GM23338 (cell line): Measurements from ENCODE around the gene RABL6. TPM values are rescaled to one million over a fixed set of nuclear protein-coding genes. Genes with fewer than 3 reads are reported as not detected.

Experiments used
- ATAC-seq: fragments of 200-7000 bp; cut with Tn5 transposase; 3 replicates; pipeline ENCODE4 v1.9.1; 2020
- DNase-seq: peaks from one replicate; pipeline ENCODE4 v3.0.0-alpha.2; 2015; ENCODE audit warnings: low spot score
- H2AFZ ChIP-seq: fragments of 200-600 bp; sonication (generic); 2 replicates; pipeline ENCODE4 v1.8.0; 2016; ENCODE audit warnings: antibody characterized with exemption, mild to moderate bottlenecking, moderate library complexity
- H3F3A ChIP-seq: fragments of 200-600 bp; sonication (generic); replicated peaks from 2 replicates; pipeline ENCODE4 v1.8.0; 2017; ENCODE audit warnings: antibody characterized with exemption, mixed run types, low read depth
- H3K27ac ChIP-seq: fragments of 200-600 bp; sonication (generic); 2 replicates; pipeline ENCODE4 v1.6.1; 2016; ENCODE audit warnings: low read depth
- H3K27me3 ChIP-seq: fragments of 200-600 bp; sonication (generic); 2 replicates; pipeline ENCODE4 v1.8.0; 2016; ENCODE audit warnings: mild to moderate bottlenecking, mixed run types, moderate library complexity; ENCODE audit not compliant: insufficient read depth
- H3K36me3 ChIP-seq: fragments of 200-600 bp; sonication (generic); 2 replicates; pipeline ENCODE4 v1.8.0; 2016; ENCODE audit warnings: mild to moderate bottlenecking; ENCODE audit not compliant: insufficient read depth
- H3K4me1 ChIP-seq: fragments of 200-600 bp; sonication (generic); 2 replicates; pipeline ENCODE4 v1.8.0; 2016; ENCODE audit warnings: mild to moderate bottlenecking, moderate library complexity; ENCODE audit not compliant: insufficient read depth
- H3K4me2 ChIP-seq: fragments of 200-600 bp; sonication (generic); 2 replicates; pipeline ENCODE4 v1.7.1; 2017; ENCODE audit warnings: mixed run types
- H3K4me3 ChIP-seq: fragments of 200-600 bp; sonication (generic); 2 replicates; pipeline ENCODE4 v1.6.1; 2016; ENCODE audit warnings: mixed run types
- H3K79me2 ChIP-seq: fragments of 200-600 bp; sonication (generic); replicated peaks from 2 replicates; pipeline ENCODE4 v1.8.0; 2017; ENCODE audit warnings: mild to moderate bottlenecking; ENCODE audit not compliant: insufficient read depth
- H3K9me2 ChIP-seq: fragments of 200-600 bp; sonication (generic); 2 replicates; pipeline ENCODE4 v1.8.0; 2017; ENCODE audit not compliant: insufficient read depth
- H4K20me1 ChIP-seq: fragments of 200-600 bp; sonication (generic); replicated peaks from 2 replicates; pipeline ENCODE4 v1.8.0; 2017; ENCODE audit warnings: mild to moderate bottlenecking; ENCODE audit not compliant: insufficient read depth
- H3K27ac Mint-ChIP-seq: 2 replicates; pipeline ENCODE4 v1.8.0; 2020; ENCODE audit warnings: inconsistent platforms, mild to moderate bottlenecking, moderate library complexity, mixed read lengths
- H3K27me3 Mint-ChIP-seq: 3 replicates; pipeline ENCODE4 v1.8.0; 2022; ENCODE audit warnings: low read depth, mild to moderate bottlenecking, moderate library complexity, mixed read lengths, inconsistent platforms; ENCODE audit not compliant: insufficient read depth, poor library complexity
- H3K36me3 Mint-ChIP-seq: 3 replicates; pipeline ENCODE4 v1.8.0; 2021; ENCODE audit warnings: low read depth, mild to moderate bottlenecking, inconsistent platforms, moderate library complexity, mixed read lengths
- H3K4me1 Mint-ChIP-seq: 3 replicates; pipeline ENCODE4 v1.8.0; 2020; ENCODE audit warnings: mild to moderate bottlenecking, inconsistent platforms, mixed read lengths
- H3K4me3 Mint-ChIP-seq: 3 replicates; pipeline ENCODE4 v1.8.0; 2021; ENCODE audit warnings: moderate library complexity, mild to moderate bottlenecking, inconsistent platforms, mixed read lengths
- H3K9me3 Mint-ChIP-seq: 3 replicates; pipeline ENCODE4 v1.8.0; 2020; ENCODE audit warnings: moderate library complexity, mild to moderate bottlenecking, inconsistent platforms, mixed read lengths
- CREB1 ChIP-seq: fragments of 250-450 bp; sonication (Bioruptor Pico); IDR thresholded peaks from 2 replicates; pipeline ENCODE4 v1.5.0; 2020; ENCODE audit warnings: low read depth, mild to moderate bottlenecking, moderate library complexity
- CTCF ChIP-seq, 2 experiments: fragments of 200-600 bp in 1 of 2; sonication (generic) in 1 of 2; conservative IDR thresholded peaks; 2 replicates each; pipeline versions ENCODE4 v1.5.1 to v1.6.1; 2016 to 2017; ENCODE audit warnings: antibody characterized with exemption in 2 of 2, low read depth in 2 of 2, mild to moderate bottlenecking in 2 of 2, moderate library complexity in 1 of 2
- JUNB ChIP-seq: IDR thresholded peaks from one replicate; pipeline ENCODE4 v1.6.1; 2016; ENCODE audit warnings: antibody characterized with exemption; ENCODE audit not compliant: unreplicated experiment
- NANOG ChIP-seq: IDR thresholded peaks from 2 replicates; pipeline ENCODE4 v1.6.1; 2016; ENCODE audit warnings: antibody characterized with exemption, borderline replicate concordance
- ZNF114 ChIP-seq: fragments of 250-450 bp; sonication (Bioruptor Pico); IDR thresholded peaks from 2 replicates; pipeline ENCODE4 v1.5.0; 2020; ENCODE audit warnings: mild to moderate bottlenecking, moderate library complexity
- ZNF462 ChIP-seq: fragments of 250-450 bp; sonication (Bioruptor Pico); IDR thresholded peaks from 2 replicates; pipeline ENCODE4 v1.5.0; 2020; ENCODE audit warnings: mild to moderate bottlenecking, moderate library complexity
- polyA plus RNA-seq: library from polyadenylated mRNA; unstranded; fragments of >200 nt; fragmentation: Nextera tagmentation; extraction: Ambion mirVana; gene quantifications from 2 replicates; pipeline ENCODE4 v1.2.1, GENCODE V29; 2016
- total RNA-seq: library from RNA; depleted of rRNA; stranded (reverse); fragments of >200 nt; shearing (Covaris generic); gene quantifications from 2 replicates; pipeline ENCODE4 v1.2.3, GENCODE V29; 2014
- TF ChIP-seq, protein P1 (sequence below): IDR thresholded peaks from one replicate; pipeline ENCODE4 v1.6.1; 2018; ENCODE audit warnings: antibody characterized with exemption; ENCODE audit not compliant: unreplicated experiment
- TF ChIP-seq, protein P2 (sequence below): IDR thresholded peaks from 2 replicates; pipeline ENCODE4 v1.6.1; 2016; ENCODE audit warnings: antibody characterized with exemption

RABL6 gene
- total and polyA plus RNA-seq, 2 experiments from 2014 or later: 59.1 to 127 TPM

DNA sequence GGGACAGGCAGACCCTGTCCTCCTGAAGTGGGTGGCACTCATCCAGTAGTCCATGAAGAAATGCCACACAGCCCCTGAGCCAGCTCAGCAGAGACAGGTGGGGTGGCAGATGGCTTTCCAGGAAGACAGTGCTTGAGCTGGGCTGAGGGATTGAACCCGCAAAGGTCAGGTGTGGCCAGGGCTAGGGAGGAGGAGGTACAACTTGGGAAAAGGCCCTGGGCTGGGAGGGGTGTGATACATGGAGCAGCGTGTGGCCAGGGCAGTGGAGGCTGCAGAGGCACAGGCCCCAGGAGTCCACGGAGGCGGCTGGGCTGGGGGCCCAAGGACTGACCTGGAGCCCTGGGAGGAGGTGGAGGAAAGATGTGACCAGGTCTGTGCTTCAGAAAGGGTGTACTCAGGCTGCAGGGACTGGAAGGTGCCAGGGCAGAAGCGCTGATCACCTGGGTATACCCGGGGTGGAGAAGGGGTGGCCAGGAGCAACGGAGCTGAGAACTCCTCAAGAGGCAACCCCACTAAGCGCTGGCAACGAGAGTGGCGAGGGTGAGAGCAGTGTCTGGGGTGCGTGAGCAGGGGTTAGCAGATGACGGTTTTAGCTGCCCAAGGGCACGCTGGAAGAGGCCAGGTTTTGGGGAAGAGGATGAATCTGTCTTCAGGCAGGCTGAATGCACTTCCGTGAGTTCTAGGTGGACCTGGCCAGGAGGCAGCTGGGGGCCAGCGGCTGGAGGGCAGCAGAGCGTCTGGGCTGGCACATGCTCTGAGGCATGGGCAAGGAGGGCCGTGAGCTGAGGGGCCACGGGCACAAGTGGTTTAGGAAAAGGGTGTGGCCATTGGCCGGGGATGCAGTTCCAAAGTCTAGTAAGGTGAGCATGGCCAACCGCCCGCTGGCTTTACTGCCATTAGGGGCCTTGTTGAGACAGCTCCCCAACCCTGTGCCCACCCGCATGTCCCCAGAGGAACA is 3.9 kb upstream of the RABL6 start:
- Histone ChIP-seq H3K4me3 (no peak overlapping the region), H3K27me3 (peaks cover 7% of the 10 kb centered on the region), H3F3A (peaks cover 10% of the 10 kb centered on the region; the same call in 1 of the 2 replicates), H3K4me2 (no peak overlapping the region), H3K36me3 (no peaks in the 10 kb centered on the region), H2AFZ (no peak overlapping the region), H3K27ac (no peak overlapping the region), H4K20me1 (no peaks in the 10 kb centered on the region), H3K79me2 (peaks cover 5% of the 10 kb centered on the region), H3K9me2 (no peaks in the 10 kb centered on the region), H3K4me1 (peaks cover 11% of the 10 kb centered on the region)
- peaks cover 10% of the 10 kb centered on the region; the same call in 1 of the 3 replicates for H3K4me1 Mint-ChIP-seq
- ATAC-seq (no peak), DNase-seq (no peak)
- H3K4me3 Mint-ChIP-seq: no peak overlapping the region
- H3K27me3 Mint-ChIP-seq: peaks cover 34% of the 10 kb centered on the region
- H3K36me3 Mint-ChIP-seq: peaks cover 4% of the 10 kb centered on the region; the same call in 2 of the 3 replicates
- no peak overlapping the region for H3K27ac Mint-ChIP-seq
- TF ChIP-seq NANOG (no peak), CREB1 (CRISPR knock-in tag) (no peak), CTCF (conservative IDR thresholded peaks at IDR 0.05; ENCODE audit: low read depth in 2 of 2) (no peak), JUNB (no peak), ZNF114 (CRISPR knock-in tag) (no peak), ZNF462 (CRISPR knock-in tag) (no peak)
- TF ChIP-seq, protein P1, sequence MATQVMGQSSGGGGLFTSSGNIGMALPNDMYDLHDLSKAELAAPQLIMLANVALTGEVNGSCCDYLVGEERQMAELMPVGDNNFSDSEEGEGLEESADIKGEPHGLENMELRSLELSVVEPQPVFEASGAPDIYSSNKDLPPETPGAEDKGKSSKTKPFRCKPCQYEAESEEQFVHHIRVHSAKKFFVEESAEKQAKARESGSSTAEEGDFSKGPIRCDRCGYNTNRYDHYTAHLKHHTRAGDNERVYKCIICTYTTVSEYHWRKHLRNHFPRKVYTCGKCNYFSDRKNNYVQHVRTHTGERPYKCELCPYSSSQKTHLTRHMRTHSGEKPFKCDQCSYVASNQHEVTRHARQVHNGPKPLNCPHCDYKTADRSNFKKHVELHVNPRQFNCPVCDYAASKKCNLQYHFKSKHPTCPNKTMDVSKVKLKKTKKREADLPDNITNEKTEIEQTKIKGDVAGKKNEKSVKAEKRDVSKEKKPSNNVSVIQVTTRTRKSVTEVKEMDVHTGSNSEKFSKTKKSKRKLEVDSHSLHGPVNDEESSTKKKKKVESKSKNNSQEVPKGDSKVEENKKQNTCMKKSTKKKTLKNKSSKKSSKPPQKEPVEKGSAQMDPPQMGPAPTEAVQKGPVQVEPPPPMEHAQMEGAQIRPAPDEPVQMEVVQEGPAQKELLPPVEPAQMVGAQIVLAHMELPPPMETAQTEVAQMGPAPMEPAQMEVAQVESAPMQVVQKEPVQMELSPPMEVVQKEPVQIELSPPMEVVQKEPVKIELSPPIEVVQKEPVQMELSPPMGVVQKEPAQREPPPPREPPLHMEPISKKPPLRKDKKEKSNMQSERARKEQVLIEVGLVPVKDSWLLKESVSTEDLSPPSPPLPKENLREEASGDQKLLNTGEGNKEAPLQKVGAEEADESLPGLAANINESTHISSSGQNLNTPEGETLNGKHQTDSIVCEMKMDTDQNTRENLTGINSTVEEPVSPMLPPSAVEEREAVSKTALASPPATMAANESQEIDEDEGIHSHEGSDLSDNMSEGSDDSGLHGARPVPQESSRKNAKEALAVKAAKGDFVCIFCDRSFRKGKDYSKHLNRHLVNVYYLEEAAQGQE: no peak
- TF ChIP-seq, protein P2, sequence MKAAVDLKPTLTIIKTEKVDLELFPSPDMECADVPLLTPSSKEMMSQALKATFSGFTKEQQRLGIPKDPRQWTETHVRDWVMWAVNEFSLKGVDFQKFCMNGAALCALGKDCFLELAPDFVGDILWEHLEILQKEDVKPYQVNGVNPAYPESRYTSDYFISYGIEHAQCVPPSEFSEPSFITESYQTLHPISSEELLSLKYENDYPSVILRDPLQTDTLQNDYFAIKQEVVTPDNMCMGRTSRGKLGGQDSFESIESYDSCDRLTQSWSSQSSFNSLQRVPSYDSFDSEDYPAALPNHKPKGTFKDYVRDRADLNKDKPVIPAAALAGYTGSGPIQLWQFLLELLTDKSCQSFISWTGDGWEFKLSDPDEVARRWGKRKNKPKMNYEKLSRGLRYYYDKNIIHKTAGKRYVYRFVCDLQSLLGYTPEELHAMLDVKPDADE: no peak
- no peaks in the 10 kb centered on the region; the same call in 2 of the 3 replicates for H3K9me3 Mint-ChIP-seq
